ENCODE data around the gene SRGAP3. TPM values are rescaled to one million over a fixed set of nuclear protein-coding genes. Genes with fewer than 3 reads are reported as not detected.

Gene SRGAP3
- total RNA-seq, 4 donors from 2014 or later = 7.5 to 33.8 (median 16.0) TPM

DNA sequence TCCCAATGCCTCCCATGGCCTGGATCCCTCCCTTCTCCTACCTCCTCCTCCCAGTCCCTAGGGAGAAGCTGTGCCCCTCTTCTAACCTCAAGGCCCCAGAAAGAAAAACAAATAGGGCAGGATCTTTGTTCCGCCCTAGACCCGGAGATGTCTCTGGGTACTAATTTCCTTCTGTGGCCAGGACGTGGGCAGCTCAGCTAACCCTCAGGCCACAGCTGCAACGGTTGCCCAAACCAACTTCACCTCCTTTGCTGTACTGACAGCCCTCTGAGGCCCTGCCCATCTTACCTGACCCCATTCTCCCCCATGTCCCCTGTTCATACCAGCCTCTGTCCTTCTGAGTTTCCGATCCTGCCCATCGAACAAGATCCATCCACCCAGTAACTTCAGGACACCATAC, 70.7 kb downstream of the SRGAP3 start:
- no peak for DNase-seq
- TF ChIP-seq, protein P1, sequence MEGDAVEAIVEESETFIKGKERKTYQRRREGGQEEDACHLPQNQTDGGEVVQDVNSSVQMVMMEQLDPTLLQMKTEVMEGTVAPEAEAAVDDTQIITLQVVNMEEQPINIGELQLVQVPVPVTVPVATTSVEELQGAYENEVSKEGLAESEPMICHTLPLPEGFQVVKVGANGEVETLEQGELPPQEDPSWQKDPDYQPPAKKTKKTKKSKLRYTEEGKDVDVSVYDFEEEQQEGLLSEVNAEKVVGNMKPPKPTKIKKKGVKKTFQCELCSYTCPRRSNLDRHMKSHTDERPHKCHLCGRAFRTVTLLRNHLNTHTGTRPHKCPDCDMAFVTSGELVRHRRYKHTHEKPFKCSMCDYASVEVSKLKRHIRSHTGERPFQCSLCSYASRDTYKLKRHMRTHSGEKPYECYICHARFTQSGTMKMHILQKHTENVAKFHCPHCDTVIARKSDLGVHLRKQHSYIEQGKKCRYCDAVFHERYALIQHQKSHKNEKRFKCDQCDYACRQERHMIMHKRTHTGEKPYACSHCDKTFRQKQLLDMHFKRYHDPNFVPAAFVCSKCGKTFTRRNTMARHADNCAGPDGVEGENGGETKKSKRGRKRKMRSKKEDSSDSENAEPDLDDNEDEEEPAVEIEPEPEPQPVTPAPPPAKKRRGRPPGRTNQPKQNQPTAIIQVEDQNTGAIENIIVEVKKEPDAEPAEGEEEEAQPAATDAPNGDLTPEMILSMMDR (IDR thresholded peaks at IDR 0.05) = no peak
- TF ChIP-seq POLR2AphosphoS5 (IDR thresholded peaks at IDR 0.05) (no peak), EP300 (IDR thresholded peaks at IDR 0.05; ENCODE audit: low read depth) (no peak), POLR2A (IDR thresholded peaks at IDR 0.05) (no peak)
- 64 to 100% methylated on average over 2 to 6 of the region's 6 CpGs for WGBS, 2 donors (ENCODE audit: low coverage in 1 of 2)
- intact Hi-C loops (cut with DNase I; ENCODE audit: low total_unique reads) = no loop called here
- no peaks in the 10 kb centered on the region for H3K9me3 ChIP-seq
- H3K4me1 ChIP-seq = no peaks in the 10 kb centered on the region
- in situ Hi-C loops (cut with MboI; ENCODE audit: low pct_ligation_motif_present in 1 of 4, low pct_unique_long_range_greater_than_20kb in 1 of 4, low sequenced_read_pairs in 3 of 4) = no loop called here
- no peaks in the 10 kb centered on the region for H3K36me3 ChIP-seq
- H3K4me3 ChIP-seq = no peak overlapping the region
- H3K27ac ChIP-seq = no peak overlapping the region
- no peaks in the 10 kb centered on the region for H3K27me3 ChIP-seq

DNA sequence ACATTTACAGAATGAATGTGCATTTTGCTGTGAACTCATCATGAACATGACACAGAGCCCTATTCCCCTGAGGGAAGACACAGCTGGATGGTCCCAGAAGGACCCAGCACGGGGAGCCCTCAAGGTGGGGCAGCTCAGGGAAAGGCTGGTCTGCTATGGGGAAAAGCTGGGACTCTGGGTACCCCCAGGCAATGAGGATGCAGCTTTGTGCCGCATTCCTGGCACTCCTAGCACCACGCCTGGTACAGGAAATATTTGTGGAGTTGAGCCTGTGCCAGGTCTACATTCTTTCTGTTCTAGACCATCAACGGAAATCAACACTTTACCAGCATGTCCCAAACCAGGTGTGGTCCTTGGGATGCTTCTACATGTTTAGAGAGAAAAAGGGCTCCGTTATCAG, 74.0 kb downstream of the SRGAP3 start:
- intact Hi-C loops (cut with DNase I; ENCODE audit: low total_unique reads) (no loop called here), in situ Hi-C loops (cut with MboI; ENCODE audit: low pct_ligation_motif_present in 1 of 4, low pct_unique_long_range_greater_than_20kb in 1 of 4, low sequenced_read_pairs in 3 of 4) (no loop called here)
- peak; percentile 25 for DNase-seq
- H3K4me3 ChIP-seq = no peak overlapping the region
- TF ChIP-seq POLR2AphosphoS5 (IDR thresholded peaks at IDR 0.05) (no peak), EP300 (IDR thresholded peaks at IDR 0.05; ENCODE audit: low read depth) (no peak), POLR2A (IDR thresholded peaks at IDR 0.05) (no peak)
- TF ChIP-seq, protein P1 (IDR thresholded peaks at IDR 0.05) = no peak
- 40 to 50% methylated on average over 1 to 5 of the region's 5 CpGs for WGBS, 2 donors (ENCODE audit: low coverage in 1 of 2)
- no peaks in the 10 kb centered on the region for H3K9me3 ChIP-seq
- no peaks in the 10 kb centered on the region for H3K27me3 ChIP-seq
- no peak overlapping the region for H3K27ac ChIP-seq
- peaks cover 0 to 4% (median 0%) of the 10 kb centered on the region in 4 donors for H3K4me1 ChIP-seq
- no peaks in the 10 kb centered on the region for H3K36me3 ChIP-seq

- no peak for TF ChIP-seq EP300 (IDR thresholded peaks at IDR 0.05; ENCODE audit: low read depth)
- TF ChIP-seq, protein P1 (IDR thresholded peaks at IDR 0.05) = no peak
- no peak for TF ChIP-seq POLR2AphosphoS5 (IDR thresholded peaks at IDR 0.05)
- no peak for TF ChIP-seq POLR2A (IDR thresholded peaks at IDR 0.05)
- WGBS, 2 donors (ENCODE audit: low coverage in 1 of 2) = 82 to 89% methylated on average over 4 to 5 of the region's 5 CpGs
- no peak for DNase-seq
- Histone ChIP-seq H3K4me1 (peaks cover 0 to 4% (median 0%) of the 10 kb centered on the region in 4 donors), H3K4me3 (no peak overlapping the region), H3K27ac (no peak overlapping the region), H3K36me3 (no peaks in the 10 kb centered on the region), H3K27me3 (no peaks in the 10 kb centered on the region), H3K9me3 (no peaks in the 10 kb centered on the region)
- in situ Hi-C loops (cut with MboI; ENCODE audit: low pct_ligation_motif_present in 1 of 4, low pct_unique_long_range_greater_than_20kb in 1 of 4, low sequenced_read_pairs in 3 of 4) (no loop called here), intact Hi-C loops (cut with DNase I; ENCODE audit: low total_unique reads) (no loop called here)
Observed at GRCh38 chr3:9173445-9173844, 76.0 kb downstream of the SRGAP3 start.

DNA sequence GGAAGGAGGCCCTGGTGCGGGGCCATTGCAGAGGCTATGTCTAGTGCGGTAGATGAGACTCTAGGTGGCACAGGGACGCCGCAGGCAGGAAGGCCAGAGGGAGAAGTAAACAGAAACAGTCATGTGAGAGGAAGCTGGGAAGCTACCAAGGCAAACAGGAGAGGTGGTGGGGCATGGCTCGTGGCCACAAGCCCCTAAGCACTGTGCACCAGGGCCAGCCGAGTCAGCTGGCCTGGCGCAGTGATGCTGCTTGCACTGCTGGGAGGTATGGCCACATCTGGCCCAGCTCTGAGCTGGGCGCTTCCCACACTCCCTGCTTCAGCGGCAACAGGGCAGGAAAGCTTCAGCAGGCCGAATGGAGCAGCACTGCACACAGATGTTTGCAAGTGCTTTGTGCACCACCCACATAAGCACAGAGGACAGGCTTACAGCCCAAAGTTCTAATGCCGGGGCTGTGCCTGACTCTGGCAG, 76.6 kb downstream of the SRGAP3 start:
- Histone ChIP-seq H3K4me3 (no peak overlapping the region), H3K4me1 (peaks cover 0 to 4% (median 0%) of the 10 kb centered on the region in 4 donors), H3K27ac (no peak overlapping the region), H3K27me3 (no peaks in the 10 kb centered on the region), H3K9me3 (no peaks in the 10 kb centered on the region), H3K36me3 (no peaks in the 10 kb centered on the region)
- intact Hi-C loops (cut with DNase I; ENCODE audit: low total_unique reads) = no loop called here
- DNase-seq = no peak
- TF ChIP-seq EP300 (IDR thresholded peaks at IDR 0.05; ENCODE audit: low read depth) (no peak), POLR2AphosphoS5 (IDR thresholded peaks at IDR 0.05) (no peak), POLR2A (IDR thresholded peaks at IDR 0.05) (no peak)
- TF ChIP-seq, protein P1 (IDR thresholded peaks at IDR 0.05) = no peak
- in situ Hi-C loops (cut with MboI; ENCODE audit: low pct_ligation_motif_present in 1 of 4, low pct_unique_long_range_greater_than_20kb in 1 of 4, low sequenced_read_pairs in 3 of 4) = no loop called here
- 60 to 63% methylated on average over 5 to 11 of the region's 11 CpGs for WGBS, 2 donors (ENCODE audit: low coverage in 1 of 2)
